OCI-LY1 (cell line): ENCODE results near the gene CTBP2.

Experiments
- EZH2 ChIP-seq: fragments of 200-600 bp; sonication (generic), shearing (Covaris generic); IDR thresholded peaks from 2 replicates; pipeline ENCODE4 v1.8.0; 2017; ENCODE audit warnings: borderline replicate concordance, mixed run types, mild to moderate bottlenecking, antibody characterized with exemption, low read length, moderate library complexity, mixed read lengths
- TF ChIP-seq, protein P1 (sequence below): fragments of 200-600 bp; sonication (generic), shearing (Covaris generic); IDR thresholded peaks from 2 replicates; pipeline ENCODE4 v1.5.1; 2017; ENCODE audit warnings: mild to moderate bottlenecking, antibody characterized with exemption, low read length, moderate library complexity, mixed read lengths

DNA sequence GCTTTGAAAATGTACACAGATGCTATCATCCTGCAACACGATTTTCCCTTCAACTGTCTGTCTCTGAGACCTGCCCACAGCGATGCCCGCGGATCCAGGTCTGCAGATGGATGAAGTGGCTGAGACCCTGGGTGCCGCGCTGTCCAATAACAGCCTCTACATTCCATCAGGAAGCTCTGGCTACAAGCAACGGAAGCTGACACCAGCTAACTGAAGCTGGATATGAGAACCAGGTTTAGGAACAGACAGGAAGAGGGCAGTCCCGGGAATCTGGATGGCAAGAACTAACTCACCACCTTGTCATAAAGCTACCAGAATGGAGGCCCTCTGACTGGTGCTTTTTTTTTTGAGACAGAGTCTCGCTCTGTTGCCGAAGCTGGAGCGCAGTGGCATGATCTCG is 32.3 kb upstream of the CTBP2 start:
- TF ChIP-seq, protein P1, sequence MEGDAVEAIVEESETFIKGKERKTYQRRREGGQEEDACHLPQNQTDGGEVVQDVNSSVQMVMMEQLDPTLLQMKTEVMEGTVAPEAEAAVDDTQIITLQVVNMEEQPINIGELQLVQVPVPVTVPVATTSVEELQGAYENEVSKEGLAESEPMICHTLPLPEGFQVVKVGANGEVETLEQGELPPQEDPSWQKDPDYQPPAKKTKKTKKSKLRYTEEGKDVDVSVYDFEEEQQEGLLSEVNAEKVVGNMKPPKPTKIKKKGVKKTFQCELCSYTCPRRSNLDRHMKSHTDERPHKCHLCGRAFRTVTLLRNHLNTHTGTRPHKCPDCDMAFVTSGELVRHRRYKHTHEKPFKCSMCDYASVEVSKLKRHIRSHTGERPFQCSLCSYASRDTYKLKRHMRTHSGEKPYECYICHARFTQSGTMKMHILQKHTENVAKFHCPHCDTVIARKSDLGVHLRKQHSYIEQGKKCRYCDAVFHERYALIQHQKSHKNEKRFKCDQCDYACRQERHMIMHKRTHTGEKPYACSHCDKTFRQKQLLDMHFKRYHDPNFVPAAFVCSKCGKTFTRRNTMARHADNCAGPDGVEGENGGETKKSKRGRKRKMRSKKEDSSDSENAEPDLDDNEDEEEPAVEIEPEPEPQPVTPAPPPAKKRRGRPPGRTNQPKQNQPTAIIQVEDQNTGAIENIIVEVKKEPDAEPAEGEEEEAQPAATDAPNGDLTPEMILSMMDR: no peak
- no peak for TF ChIP-seq EZH2
